ENCODE measurements around the gene CDH23.

DNA sequence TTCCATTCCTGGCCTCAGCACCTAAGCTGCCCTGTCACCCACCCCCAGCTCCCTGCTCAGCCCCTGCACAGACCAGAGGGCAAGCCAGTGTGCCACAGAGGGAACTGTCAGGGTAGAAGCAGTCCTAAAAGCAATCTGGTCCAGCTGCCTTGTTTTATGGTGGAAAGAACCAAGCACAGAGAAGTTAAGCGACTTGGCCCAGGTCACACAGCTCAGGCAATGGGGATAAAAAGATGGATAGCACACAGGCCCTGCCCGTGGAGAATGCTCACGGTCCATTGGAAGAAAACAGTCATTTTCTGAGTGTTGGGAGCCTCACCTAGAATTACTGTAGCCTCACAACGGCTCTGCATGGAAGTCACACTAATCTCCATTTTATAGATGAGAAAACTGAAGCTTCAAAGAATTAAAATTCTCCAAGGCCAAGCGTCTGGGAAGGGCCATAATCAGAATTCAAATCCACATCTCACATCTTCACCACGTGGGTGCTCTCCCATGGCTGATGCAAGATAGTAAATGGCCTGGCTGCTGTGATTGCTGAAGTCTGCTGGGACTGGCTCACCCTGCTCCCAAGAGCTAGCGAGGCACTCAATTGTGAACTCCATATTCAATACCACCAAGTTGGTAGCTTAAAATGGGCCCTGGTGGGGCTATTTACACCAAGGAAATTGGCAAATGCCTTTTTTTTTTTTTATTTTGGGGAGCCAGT is 296.0 kb downstream of the CDH23 start:
- TF ChIP-seq CTCF (IDR thresholded peaks at IDR 0.05), result no peak
- TF ChIP-seq POLR2A (IDR thresholded peaks at IDR 0.05), result no peak
